HL-60/S4 (cell line): ENCODE results near the gene MICALL1.

ENCODE experiments used
- in situ Hi-C: fragments of 300-500 bp; cut with MboI; formaldehyde crosslinking; loops from 2 replicates; pipeline ENCODE4 v1.14.3; 2022; ENCODE audit warnings: low sequenced_read_pairs

The MICALL1 gene

GRCh38 chr22:37905534-37906363 lies at the start of gene MICALL1:
TSS of gene MICALL1 (plus strand) at chr22:37906297. CDS start at chr22:37906423, 126 bp downstream.
- in situ Hi-C loops, result no loop called here

GRCh38 chr22:37860796-37861421 lies 45.2 kb upstream of the MICALL1 start:
- in situ Hi-C loops, result no loop called here

GRCh38 chr22:37862570-37863325 lies 43.3 kb upstream of the MICALL1 start:
- in situ Hi-C loops, result no loop called here

- in situ Hi-C loops, result no loop called here
Measured at GRCh38 chr22:37865510-37865909, 40.6 kb upstream of the MICALL1 start.

GRCh38 chr22:37870273-37870672 lies 35.8 kb upstream of the MICALL1 start:
- in situ Hi-C loops, result no loop called here

GRCh38 chr22:37880668-37881440 lies 25.2 kb upstream of the MICALL1 start:
- in situ Hi-C loops, result no loop called here

- in situ Hi-C loops, result no loop called here
Measured at GRCh38 chr22:37884420-37884819, 21.7 kb upstream of the MICALL1 start.

- in situ Hi-C loops, result no loop called here
Measured at GRCh38 chr22:37887584-37888378, 18.3 kb upstream of the MICALL1 start.

GRCh38 chr22:37891926-37892325 lies 14.2 kb upstream of the MICALL1 start:
- in situ Hi-C loops, result no loop called here

GRCh38 chr22:37892566-37893335 lies 13.3 kb upstream of the MICALL1 start:
- in situ Hi-C loops, result no loop called here

- in situ Hi-C loops, result no loop called here
Measured at GRCh38 chr22:37893583-37893983, 12.5 kb upstream of the MICALL1 start.

GRCh38 chr22:37894939-37895670 lies 11.0 kb upstream of the MICALL1 start:
- in situ Hi-C loops, result no loop called here

- in situ Hi-C loops, result no loop called here
Measured at GRCh38 chr22:37896181-37896592, 9.9 kb upstream of the MICALL1 start.

GRCh38 chr22:37896939-37897338 lies 9.2 kb upstream of the MICALL1 start:
- in situ Hi-C loops, result no loop called here

- in situ Hi-C loops, result no loop called here
Measured at GRCh38 chr22:37897807-37898206, 8.3 kb upstream of the MICALL1 start.

- in situ Hi-C loops, result no loop called here
Measured at GRCh38 chr22:37898441-37899181, 7.5 kb upstream of the MICALL1 start.

GRCh38 chr22:37904572-37905533 lies 1.2 kb upstream of the MICALL1 start:
- in situ Hi-C loops, result no loop called here
